Central memory CD8-positive, alpha-beta T cell (primary cell): Measurements from ENCODE around the gene LRRC26.
A peak's percentile ranks its signal among the peaks of the same experiment; 100 is the strongest.
"Not testable (repeated sequence)": the region's sequence is repeated elsewhere in the genome, so short reads cannot be mapped to it uniquely, and the experiment has no call there.

Experiments used
- ATAC-seq: fragments of 150-1000 bp; cut with Tn5 transposase; replicated peaks from 2 replicates; pipeline ENCODE4 v1.10.0; 2022; ENCODE audit warnings: mild to moderate bottlenecking, moderate FRiP score, moderate number of reproducible peaks; ENCODE audit not compliant: poor library complexity, severe bottlenecking; ENCODE audit errors: extremely low read depth
- DNase-seq, 2 donors: peaks; one replicate each; pipeline ENCODE4 v3.0.0; 2021; ENCODE audit warnings: low spot score in 2 of 2
- H3K27ac Mint-ChIP-seq: one replicate; pipeline ENCODE4 v1.8.0; 2022; ENCODE audit warnings: low read depth, mild to moderate bottlenecking, moderate library complexity, mixed read lengths
- H3K27me3 Mint-ChIP-seq: one replicate; pipeline ENCODE4 v1.8.0; 2022; ENCODE audit warnings: mixed read lengths
- H3K36me3 Mint-ChIP-seq: one replicate; pipeline ENCODE4 v1.8.0; 2022; ENCODE audit warnings: mild to moderate bottlenecking, moderate library complexity, mixed read lengths; ENCODE audit not compliant: insufficient read depth
- H3K4me1 Mint-ChIP-seq: one replicate; pipeline ENCODE4 v1.8.0; 2022; ENCODE audit warnings: mixed read lengths
- H3K4me3 Mint-ChIP-seq: one replicate; pipeline ENCODE4 v1.8.0; 2022; ENCODE audit warnings: mild to moderate bottlenecking, moderate library complexity, mixed read lengths
- H3K9me3 Mint-ChIP-seq: one replicate; pipeline ENCODE4 v1.8.0; 2022; ENCODE audit warnings: mixed read lengths

The LRRC26 gene

DNA sequence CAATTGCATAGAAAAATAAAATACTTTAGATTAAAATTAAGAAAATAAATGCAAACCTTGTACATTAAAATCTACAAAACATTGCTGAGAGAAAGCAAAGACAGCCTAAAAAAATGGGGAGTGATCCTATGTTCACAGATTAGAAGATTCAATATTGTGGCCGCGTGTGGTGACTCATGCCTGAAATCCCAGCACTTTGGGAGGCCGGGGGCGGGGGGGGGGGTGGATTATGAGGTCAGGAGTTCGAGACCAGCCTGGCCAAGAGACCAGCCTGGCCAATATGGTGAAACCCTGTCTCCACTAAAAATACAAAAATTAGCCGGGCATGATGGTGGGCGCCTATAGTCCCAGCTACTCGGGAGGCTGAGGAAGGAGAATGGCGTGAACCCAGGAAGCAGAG lies 34.7 kb downstream of the LRRC26 start:
- not testable (repeated sequence) for DNase-seq, H3K4me1 Mint-ChIP-seq, H3K4me3 Mint-ChIP-seq, H3K9me3 Mint-ChIP-seq, H3K27ac Mint-ChIP-seq, ATAC-seq
- H3K27me3 Mint-ChIP-seq = peaks cover 54% of the 10 kb centered on the region
- H3K36me3 Mint-ChIP-seq = peaks cover 16% of the 10 kb centered on the region

DNA sequence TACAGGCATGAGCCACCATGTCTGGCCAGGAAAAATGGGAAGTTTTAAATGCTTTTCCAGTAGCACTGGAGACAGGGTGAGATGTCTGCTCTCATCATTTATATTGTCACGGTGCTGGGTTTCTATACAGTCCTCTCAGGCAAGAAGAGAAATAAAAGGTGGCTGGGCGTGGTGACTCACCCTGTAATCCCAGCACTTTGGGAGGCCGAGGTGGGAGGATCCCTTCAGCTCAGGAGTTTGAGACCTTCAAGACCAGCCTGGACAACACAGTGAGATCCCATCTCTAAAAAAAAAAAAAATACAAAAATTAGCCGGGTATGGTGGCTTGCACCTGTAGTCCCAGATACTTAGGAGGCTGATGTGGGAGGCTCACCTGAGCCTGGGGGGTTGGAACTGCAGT lies 35.7 kb downstream of the LRRC26 start:
- peaks cover 46% of the 10 kb centered on the region for H3K27me3 Mint-ChIP-seq
- peaks cover 13% of the 10 kb centered on the region for H3K36me3 Mint-ChIP-seq
- H3K4me3 Mint-ChIP-seq = no peak overlapping the region
- DNase-seq = no peak
- H3K9me3 Mint-ChIP-seq = no peaks in the 10 kb centered on the region
- no peak overlapping the region for H3K27ac Mint-ChIP-seq
- no peak for ATAC-seq
- peaks cover 5% of the 10 kb centered on the region for H3K4me1 Mint-ChIP-seq

- Mint-ChIP-seq H3K4me3 (peak overlapping the region; percentile 73), H3K27me3 (peaks cover 17% of the 10 kb centered on the region), H3K9me3 (no peaks in the 10 kb centered on the region), H3K27ac (peak overlapping the region; percentile 53), H3K4me1 (peaks cover 30% of the 10 kb centered on the region), H3K36me3 (peaks cover 18% of the 10 kb centered on the region)
- no peak for DNase-seq
- no peak for ATAC-seq
These were observed 39.6 kb downstream of the LRRC26 start for GRCh38 chr9:137130176-137130755.

DNA sequence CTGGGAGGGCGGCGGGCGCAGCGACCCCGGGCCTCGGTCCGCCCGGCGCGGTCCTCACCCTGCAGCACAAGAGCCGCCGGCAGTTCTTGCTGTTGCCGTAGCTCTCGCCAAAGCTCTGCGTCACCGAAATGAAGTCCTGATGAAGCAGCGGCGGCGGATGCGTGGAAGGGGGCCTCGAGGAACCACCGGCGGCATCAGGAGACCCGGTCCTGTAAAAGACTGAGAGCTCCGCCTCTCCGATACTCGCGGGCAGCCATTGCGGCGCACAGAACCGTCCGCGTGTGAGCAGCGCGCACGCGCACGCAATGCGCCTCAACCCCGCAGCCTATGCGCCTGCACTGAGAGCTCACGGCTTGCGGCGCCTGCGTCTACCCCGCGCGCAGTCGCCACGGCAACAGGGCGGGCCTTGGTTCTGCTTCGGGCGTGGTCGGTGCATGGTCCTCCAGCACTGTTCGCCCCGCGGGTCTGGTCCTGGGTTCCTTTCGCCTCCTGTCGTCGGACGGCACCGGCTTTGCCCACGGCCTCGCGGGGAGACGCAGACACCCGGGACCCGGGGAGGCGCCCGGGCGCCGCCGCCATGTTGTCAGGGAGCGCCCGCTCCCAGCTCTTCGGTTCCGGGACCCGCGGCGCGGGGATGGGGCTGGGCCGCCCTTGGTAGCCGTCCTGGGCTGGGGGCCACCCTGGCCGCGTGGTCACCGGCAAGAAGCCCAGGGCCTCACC lies 40.2 kb downstream of the LRRC26 start:
- peak overlapping the region; percentile 90 for H3K27ac Mint-ChIP-seq
- peak; percentile 76 to 84 for DNase-seq
- H3K36me3 Mint-ChIP-seq = peaks cover 18% of the 10 kb centered on the region
- peak; percentile 96 for ATAC-seq
- H3K4me1 Mint-ChIP-seq = peaks cover 30% of the 10 kb centered on the region
- peak overlapping the region; percentile 79 for H3K4me3 Mint-ChIP-seq
- H3K9me3 Mint-ChIP-seq = no peaks in the 10 kb centered on the region
- H3K27me3 Mint-ChIP-seq = peaks cover 10% of the 10 kb centered on the region

- Mint-ChIP-seq H3K27ac (peak overlapping the region; percentile 90), H3K27me3 (peaks cover 7% of the 10 kb centered on the region), H3K4me1 (peaks cover 30% of the 10 kb centered on the region), H3K9me3 (no peaks in the 10 kb centered on the region), H3K4me3 (peak overlapping the region; percentile 79), H3K36me3 (peaks cover 18% of the 10 kb centered on the region)
- DNase-seq (no peak), ATAC-seq (peak; percentile 21)
These were observed 40.9 kb downstream of the LRRC26 start for GRCh38 chr9:137128862-137129455.

DNA sequence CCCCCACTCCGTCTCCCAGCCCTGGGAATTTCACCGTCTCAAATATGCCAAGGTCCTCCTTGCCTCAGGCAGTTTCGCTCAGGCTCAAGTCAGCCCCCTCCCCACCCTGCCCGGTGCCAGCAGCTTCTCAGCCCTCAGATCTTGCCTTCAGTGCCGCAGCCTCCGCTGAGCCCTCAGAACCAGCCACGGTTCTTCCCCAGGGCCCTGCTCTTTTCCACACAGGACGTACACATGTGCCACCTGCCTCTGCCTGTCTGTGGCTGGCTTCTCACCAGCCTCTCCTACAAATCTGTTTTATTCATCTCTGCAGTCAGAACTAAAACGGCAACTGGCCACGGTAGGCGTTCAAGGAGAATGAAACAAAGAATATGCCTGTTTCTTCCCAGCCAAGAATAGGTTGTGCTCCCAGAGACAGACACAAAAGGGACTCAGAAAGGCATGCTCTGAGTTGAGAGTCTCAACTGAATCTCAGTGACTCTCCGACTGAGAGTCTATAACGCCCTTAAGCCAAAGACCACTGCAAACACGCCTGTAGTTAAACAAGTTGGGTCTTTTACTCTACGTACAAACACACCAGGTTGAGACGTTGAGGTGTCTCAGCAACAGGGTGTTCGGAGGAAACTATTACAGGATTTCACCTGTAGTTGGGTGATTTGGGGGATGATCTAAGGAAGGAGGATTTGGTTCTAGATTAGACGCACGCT lies 41.5 kb downstream of the LRRC26 start:
- Mint-ChIP-seq H3K27me3 (peaks cover 7% of the 10 kb centered on the region), H3K9me3 (no peaks in the 10 kb centered on the region), H3K36me3 (peaks cover 18% of the 10 kb centered on the region), H3K4me1 (peaks cover 30% of the 10 kb centered on the region), H3K4me3 (peak overlapping the region; percentile 79), H3K27ac (peak overlapping the region; percentile 90)
- no peak for ATAC-seq
- no peak for DNase-seq

DNA sequence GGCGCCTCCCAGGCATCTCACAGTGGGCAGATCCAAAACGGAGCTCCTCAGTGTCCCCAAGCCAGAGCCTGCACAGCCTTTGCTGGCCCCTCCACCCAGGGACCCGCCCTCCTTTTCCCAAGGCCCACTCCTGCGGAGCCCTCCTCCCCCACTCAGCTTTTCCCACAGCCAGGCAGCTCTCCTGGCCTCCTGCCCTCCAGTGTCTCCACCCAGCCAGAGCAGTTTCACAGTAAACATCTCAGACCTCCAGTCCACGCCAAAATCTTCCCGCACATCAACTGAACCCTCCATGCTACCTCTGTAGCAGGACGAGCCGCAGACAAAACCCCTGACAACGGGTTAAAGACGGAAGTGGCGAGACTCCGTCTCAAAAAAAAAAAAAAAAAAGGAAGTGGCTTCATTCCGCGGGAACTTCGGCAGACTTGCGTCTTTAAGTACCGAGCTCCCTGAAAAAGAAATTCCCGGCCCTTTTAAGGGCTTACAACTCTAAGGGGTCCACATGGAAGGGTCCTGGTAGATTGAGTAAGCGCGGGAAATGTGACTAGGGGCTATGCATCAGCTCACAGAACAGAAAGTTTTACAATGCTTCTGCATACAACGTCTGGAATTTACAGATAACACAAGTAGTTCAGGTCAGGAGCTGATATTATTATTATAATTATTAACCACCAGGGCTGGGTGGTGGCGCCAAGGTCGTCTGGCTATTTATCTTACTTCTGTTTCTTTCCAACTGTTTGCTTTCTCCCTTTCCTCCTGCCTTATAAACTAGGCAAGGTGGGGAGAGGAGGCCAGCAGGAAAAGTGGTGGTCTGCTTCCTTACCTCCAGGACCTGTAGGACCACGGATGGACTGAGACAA lies 42.3 kb downstream of the LRRC26 start:
- H3K4me3 Mint-ChIP-seq = peak overlapping the region; percentile 79
- H3K36me3 Mint-ChIP-seq = peaks cover 18% of the 10 kb centered on the region
- ATAC-seq (no peak), DNase-seq (no peak)
- peaks cover 32% of the 10 kb centered on the region for H3K4me1 Mint-ChIP-seq
- peak overlapping the region; percentile 91 for H3K27ac Mint-ChIP-seq
- no peaks in the 10 kb centered on the region for H3K9me3 Mint-ChIP-seq
- peaks cover under 1% of the 10 kb centered on the region for H3K27me3 Mint-ChIP-seq

- no peak for DNase-seq
- Mint-ChIP-seq H3K4me1 (peaks cover 39% of the 10 kb centered on the region), H3K9me3 (no peaks in the 10 kb centered on the region), H3K4me3 (peak overlapping the region; percentile 79), H3K36me3 (peaks cover 18% of the 10 kb centered on the region), H3K27me3 (no peaks in the 10 kb centered on the region), H3K27ac (peak overlapping the region; percentile 91)
- ATAC-seq = no peak
These were observed 43.1 kb downstream of the LRRC26 start for GRCh38 chr9:137126786-137127185.

GRCh38 chr9:137123952-137124462 lies 45.8 kb downstream of the LRRC26 start:
- not testable (repeated sequence) for H3K27me3 Mint-ChIP-seq, H3K27ac Mint-ChIP-seq, DNase-seq, H3K4me3 Mint-ChIP-seq, ATAC-seq, H3K9me3 Mint-ChIP-seq
- Mint-ChIP-seq H3K36me3 (peaks cover 16% of the 10 kb centered on the region), H3K4me1 (peaks cover 34% of the 10 kb centered on the region)

DNA sequence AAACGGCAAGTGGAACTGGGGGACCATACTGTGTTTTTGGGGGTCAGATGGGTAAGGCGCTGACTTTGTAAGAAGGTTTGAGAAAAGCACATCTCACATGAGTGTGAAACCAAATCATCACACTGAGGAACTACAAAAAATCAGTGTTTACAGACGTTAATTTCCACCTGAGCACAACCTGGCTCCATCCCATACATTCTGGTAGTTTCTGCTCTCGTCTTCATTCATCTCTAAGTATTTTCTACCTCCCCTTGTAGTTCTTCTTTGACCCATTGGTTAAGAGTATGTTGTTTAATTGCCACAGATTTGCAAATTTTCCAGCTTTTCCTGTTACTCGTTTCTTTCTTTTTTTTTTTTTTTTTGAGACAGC lies 46.4 kb downstream of the LRRC26 start:
- Mint-ChIP-seq H3K36me3 (peaks cover 12% of the 10 kb centered on the region), H3K9me3 (no peaks in the 10 kb centered on the region), H3K4me3 (no peak overlapping the region), H3K4me1 (peaks cover 28% of the 10 kb centered on the region), H3K27me3 (no peaks in the 10 kb centered on the region), H3K27ac (no peak overlapping the region)
- DNase-seq = no peak
- no peak for ATAC-seq

- H3K27me3 Mint-ChIP-seq, H3K36me3 Mint-ChIP-seq, H3K27ac Mint-ChIP-seq, H3K4me3 Mint-ChIP-seq, H3K9me3 Mint-ChIP-seq, ATAC-seq, DNase-seq: not testable (repeated sequence)
- H3K4me1 Mint-ChIP-seq = peaks cover 23% of the 10 kb centered on the region
These were observed 46.9 kb downstream of the LRRC26 start for GRCh38 chr9:137122796-137123467.
